Activated naive CD4-positive, alpha-beta T cell treated with anti-CD3 and anti-CD28 coated beads, Interleukin-2, amount 50 U/mL, for 72 hours (primary cell): ENCODE measurements around the gene TMEM14B. TPM values are rescaled to one million over a fixed set of nuclear protein-coding genes. Genes with fewer than 3 reads are reported as not detected.

Experiments
- ATAC-seq, 2 donors: fragments of 150-1000 bp; cut with Tn5 transposase; 2 replicates each; pipeline ENCODE4 v1.10.0; 2021; ENCODE audit warnings: mild to moderate bottlenecking in 2 of 2, moderate library complexity in 2 of 2
- DNase-seq, 2 donors: peaks; one replicate each; pipeline ENCODE4 v3.0.0; 2021 to 2022; ENCODE audit warnings: low spot score in 2 of 2
- H3K27ac Mint-ChIP-seq, 2 donors: one replicate each; pipeline ENCODE4 v1.8.0; 2022; ENCODE audit warnings: mild to moderate bottlenecking in 2 of 2, mixed read lengths in 2 of 2
- H3K36me3 Mint-ChIP-seq, 2 donors: one replicate each; pipeline ENCODE4 v1.8.0; 2022; ENCODE audit warnings: mixed read lengths in 2 of 2
- H3K9me3 Mint-ChIP-seq, 2 donors: one replicate each; pipeline ENCODE4 v1.8.0; 2022; ENCODE audit warnings: mixed read lengths in 2 of 2
- total RNA-seq, 2 donors: library from RNA; stranded (reverse); gene quantifications; one replicate each; pipeline ENCODE4 v1.2.3, GENCODE V29; 2022

TMEM14B gene
- total RNA-seq, 2 donors from 2014 or later, result 86.7 to 104 TPM

DNA sequence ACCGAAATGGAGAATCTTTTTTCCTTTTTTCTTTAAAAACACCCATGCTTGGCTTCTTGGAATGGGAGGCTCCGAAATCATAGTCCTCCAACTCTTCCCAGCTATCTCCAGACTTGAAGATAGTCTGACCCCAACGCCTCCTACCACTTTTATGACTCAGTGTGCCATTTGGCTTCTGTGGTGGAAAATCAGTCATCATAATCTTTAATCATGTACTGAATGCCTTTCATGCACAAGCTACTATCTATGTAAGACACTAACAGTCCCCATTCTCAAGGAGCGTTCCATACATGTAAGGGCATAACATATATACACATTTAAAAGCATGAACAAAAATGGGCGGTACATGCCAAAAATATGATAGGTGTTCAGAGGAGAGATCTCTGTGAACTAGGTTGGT lies 44.1 kb downstream of the TMEM14B start:
- Mint-ChIP-seq H3K27ac (no peak overlapping the region), H3K36me3 (peaks cover 0 to 6% of the 10 kb centered on the region in 2 donors), H3K9me3 (no peaks in the 10 kb centered on the region)
- peak in 1 of 2 donors; percentile 29 for ATAC-seq
- DNase-seq, result no peak

DNA sequence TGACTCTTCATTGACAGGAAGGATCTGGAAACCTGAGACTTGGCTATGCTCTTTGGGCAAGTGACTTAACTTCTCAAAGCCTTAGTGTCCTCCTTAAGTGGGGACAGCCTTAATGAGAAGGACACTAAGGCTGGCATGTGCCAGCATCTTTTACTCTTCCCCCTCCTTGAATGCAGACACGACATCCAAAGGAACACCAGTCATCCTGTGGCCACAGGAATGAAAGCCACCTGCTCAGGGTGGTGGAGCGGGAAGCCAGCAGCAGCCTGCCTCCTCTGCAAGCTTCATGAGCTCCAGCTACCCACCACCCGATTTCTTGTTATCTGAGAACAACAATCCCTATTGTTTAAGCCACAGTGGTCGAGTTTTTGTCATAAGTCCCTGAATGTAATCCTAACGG lies 44.5 kb downstream of the TMEM14B start:
- no peak for DNase-seq
- Mint-ChIP-seq H3K27ac (no peak overlapping the region), H3K9me3 (no peaks in the 10 kb centered on the region), H3K36me3 (peaks cover 0 to 3% of the 10 kb centered on the region in 2 donors)
- no peak for ATAC-seq

DNA sequence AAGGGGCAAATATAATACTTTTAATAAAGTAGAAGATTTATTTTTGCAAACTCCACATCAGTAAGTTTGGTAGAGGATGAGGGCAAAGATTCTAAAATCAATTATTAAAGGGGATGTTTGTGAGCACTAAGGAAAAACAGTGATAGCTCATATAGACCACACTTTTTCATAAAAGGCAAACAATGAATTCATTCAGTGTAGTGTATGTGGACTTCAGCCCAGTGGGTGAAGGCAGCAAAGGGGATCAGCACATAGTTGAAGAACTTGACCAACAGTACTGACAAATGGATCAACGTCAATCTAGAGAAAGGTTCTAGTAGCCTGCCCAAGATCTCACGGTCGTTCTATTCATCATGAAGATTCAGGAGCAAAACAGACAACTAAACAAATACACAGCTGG lies 45.4 kb downstream of the TMEM14B start:
- H3K27ac Mint-ChIP-seq, result no peak overlapping the region
- no peak for ATAC-seq
- H3K9me3 Mint-ChIP-seq, result no peaks in the 10 kb centered on the region
- H3K36me3 Mint-ChIP-seq, result no peaks in the 10 kb centered on the region
- DNase-seq, result no peak

DNA sequence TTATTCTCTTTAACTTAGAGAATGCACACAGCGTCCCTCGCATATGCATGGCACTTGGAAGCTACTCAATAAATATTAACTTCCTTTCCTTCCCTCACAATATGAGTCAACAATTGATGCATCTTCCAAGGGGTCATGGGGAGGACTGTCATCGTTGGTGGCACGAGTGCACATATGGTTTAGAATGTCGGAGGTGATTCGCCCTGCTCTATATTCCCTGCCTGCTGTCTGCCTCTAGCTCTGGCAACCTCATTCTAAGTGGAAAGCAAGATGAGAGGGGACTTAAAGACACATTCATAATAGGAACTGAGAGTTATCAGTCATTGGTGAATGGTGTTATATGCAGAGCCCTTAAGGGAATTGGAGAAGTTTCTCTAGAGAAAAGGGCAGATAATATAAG lies 46.1 kb downstream of the TMEM14B start:
- H3K9me3 Mint-ChIP-seq, result no peaks in the 10 kb centered on the region
- no peak overlapping the region for H3K27ac Mint-ChIP-seq
- H3K36me3 Mint-ChIP-seq, result no peaks in the 10 kb centered on the region
- ATAC-seq (peak in 1 of 2 donors; percentile 59), DNase-seq (no peak)

DNA sequence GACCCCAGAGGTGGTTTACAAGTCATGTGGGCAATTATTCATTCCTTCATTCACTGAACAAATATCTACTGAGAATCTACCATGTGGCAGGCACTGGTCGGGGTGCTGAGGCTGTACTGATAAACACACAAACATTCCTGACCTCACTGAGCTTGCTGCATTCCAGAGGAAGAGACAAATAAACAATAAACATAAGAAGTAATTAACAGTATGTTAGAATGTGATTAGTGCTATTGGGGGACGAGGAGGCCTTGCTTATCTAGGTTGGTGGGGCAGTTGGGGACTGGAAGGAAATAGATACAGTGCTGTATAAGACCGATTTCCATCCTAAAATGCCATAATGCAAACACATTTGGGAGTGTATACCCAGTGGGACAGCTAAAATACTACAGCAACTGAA lies 46.6 kb downstream of the TMEM14B start:
- H3K27ac Mint-ChIP-seq, result no peak overlapping the region

DNA sequence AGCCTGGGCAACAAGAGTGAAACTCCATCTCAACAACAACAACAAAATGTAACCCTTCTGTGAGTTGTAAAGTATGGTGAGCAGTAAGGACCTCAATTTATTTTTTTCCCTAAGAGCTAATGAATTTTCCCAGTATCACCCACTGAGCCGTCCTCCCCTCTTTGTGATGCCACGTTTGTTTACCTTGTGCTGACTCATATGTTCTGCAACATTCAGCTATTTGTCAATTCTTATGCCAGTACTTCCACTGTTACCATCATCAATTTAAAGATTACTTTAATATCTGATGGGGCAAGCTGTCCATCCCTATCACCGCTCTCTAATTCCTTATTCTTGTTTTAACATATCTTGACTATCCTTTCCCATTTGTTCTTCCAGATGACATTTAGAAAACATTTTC lies 53.2 kb downstream of the TMEM14B start:
- no peaks in the 10 kb centered on the region for H3K9me3 Mint-ChIP-seq
- no peak for ATAC-seq
- H3K27ac Mint-ChIP-seq, result no peak overlapping the region
- H3K36me3 Mint-ChIP-seq, result no peaks in the 10 kb centered on the region
- no peak for DNase-seq

More for the DNA sequence above, 46.6 kb downstream of the TMEM14B start:
- no peak for ATAC-seq
- no peaks in the 10 kb centered on the region for H3K36me3 Mint-ChIP-seq
- no peaks in the 10 kb centered on the region for H3K9me3 Mint-ChIP-seq
- no peak for DNase-seq

DNA sequence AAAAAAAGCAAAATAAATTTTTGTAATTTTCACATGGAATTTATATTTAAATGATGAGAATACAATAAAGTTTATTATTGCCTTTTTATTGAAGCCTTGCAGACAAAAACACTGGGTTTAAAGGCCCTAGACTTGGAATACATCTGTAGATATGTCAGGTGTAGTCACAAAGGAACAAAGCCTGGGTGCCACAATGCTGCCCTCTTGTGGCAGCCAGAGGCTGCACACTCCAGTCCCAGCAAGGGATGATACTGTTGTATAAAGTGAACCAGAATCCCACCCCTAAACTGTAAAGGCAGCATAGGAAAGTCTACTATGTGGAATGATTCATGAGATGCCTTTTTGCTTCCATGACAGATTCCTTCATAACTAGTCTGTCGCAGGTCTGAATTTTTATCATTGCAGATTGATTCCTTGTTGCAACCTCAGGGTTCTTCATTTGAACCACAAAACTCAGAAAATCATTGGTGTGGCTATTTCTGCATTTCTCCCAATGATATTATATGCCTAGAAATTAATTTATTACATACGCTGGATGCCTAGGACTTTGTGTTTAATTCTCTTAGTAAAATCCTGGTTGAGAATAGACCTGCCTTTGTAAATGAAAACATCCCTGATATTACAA lies 53.7 kb downstream of the TMEM14B start:
- DNase-seq (peak in 1 of 2 donors; percentile 60), ATAC-seq (peak; percentile 81 to 85)
- Mint-ChIP-seq H3K9me3 (no peaks in the 10 kb centered on the region), H3K36me3 (no peaks in the 10 kb centered on the region), H3K27ac (no peak overlapping the region)

Other genes starting within 250 kb of the TMEM14B start
- gene GCNT2, start 226.5 kb upstream of the TMEM14B start, total RNA-seq, result 1 to 10 TPM in 1 of 2 donors, under 1 TPM in 1; 0.82 to 5.0 TPM
- gene C6orf52, start 53.2 kb upstream of the TMEM14B start, total RNA-seq, result 1 to 10 TPM in 1 of 2 donors, not detected in 1; 1.0 TPM
- gene PAK1IP1, start 52.8 kb upstream of the TMEM14B start, total RNA-seq, result 10 to 100 TPM; 20.3 TPM
- 10 to 100 TPM; 67.2 to 91.1 TPM for gene TMEM14C, start 24.7 kb upstream of the TMEM14B start, total RNA-seq
- gene MAK, start 90.7 kb downstream of the TMEM14B start, total RNA-seq, result 1 to 10 TPM in 1 of 2 donors, under 1 TPM in 1; 0.05 to 1.1 TPM
- gene GCM2, start 134.2 kb downstream of the TMEM14B start, total RNA-seq, result not detected
- gene SYCP2L, start 139.2 kb downstream of the TMEM14B start, total RNA-seq, result under 1 TPM; 0.39 to 0.71 TPM